ENCODE data around the gene AKT1S1.

DNA sequence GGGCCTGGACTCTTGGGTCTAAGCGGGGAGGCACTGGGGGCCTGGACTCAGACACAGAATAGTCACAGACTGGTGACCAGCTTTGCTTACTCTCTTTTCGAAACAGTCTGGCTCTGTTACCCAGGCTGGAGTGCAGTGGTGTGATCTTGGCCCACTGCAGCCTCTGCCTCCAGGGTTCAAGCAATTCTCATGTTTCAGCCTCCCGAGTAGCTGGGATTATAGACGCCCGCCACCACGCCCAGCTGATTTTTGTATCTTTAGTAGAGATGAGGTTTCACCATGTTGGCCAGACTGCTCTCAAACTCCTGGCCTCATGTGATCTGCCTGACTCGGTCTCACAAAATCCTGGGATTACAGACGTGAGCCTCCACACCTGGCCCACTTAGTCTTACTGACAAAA, 48.0 kb downstream of the AKT1S1 start:
- TF ChIP-seq, protein P1, sequence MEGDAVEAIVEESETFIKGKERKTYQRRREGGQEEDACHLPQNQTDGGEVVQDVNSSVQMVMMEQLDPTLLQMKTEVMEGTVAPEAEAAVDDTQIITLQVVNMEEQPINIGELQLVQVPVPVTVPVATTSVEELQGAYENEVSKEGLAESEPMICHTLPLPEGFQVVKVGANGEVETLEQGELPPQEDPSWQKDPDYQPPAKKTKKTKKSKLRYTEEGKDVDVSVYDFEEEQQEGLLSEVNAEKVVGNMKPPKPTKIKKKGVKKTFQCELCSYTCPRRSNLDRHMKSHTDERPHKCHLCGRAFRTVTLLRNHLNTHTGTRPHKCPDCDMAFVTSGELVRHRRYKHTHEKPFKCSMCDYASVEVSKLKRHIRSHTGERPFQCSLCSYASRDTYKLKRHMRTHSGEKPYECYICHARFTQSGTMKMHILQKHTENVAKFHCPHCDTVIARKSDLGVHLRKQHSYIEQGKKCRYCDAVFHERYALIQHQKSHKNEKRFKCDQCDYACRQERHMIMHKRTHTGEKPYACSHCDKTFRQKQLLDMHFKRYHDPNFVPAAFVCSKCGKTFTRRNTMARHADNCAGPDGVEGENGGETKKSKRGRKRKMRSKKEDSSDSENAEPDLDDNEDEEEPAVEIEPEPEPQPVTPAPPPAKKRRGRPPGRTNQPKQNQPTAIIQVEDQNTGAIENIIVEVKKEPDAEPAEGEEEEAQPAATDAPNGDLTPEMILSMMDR (IDR thresholded peaks at IDR 0.05; ENCODE audit: insufficient read depth, low read depth, low read length), result no peak
- TF ChIP-seq EZH2 (IDR thresholded peaks at IDR 0.05; ENCODE audit: insufficient read depth, low read length), result no peak
